ENCODE data around the gene GMDS. TPM values are rescaled to one million over a fixed set of nuclear protein-coding genes. Genes with fewer than 3 reads are reported as not detected.
A peak's percentile ranks its signal among the peaks of the same experiment; 100 is the strongest.

The GMDS gene
- total and polyA plus RNA-seq, 2 of the 13 experiments (the other 11 are each of a cell fraction or from before 2014, with no cell fraction given): 64.4 to 112 TPM

GRCh38 chr6:2225422-2226392 is 19.7 kb downstream of the GMDS start (continued):
- TF ChIP-seq, protein P1, sequence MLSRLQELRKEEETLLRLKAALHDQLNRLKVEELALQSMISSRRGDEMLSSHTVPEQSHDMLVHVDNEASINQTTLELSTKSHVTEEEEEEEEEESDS (CRISPR knock-in tag; IDR thresholded peaks at IDR 0.05; ENCODE audit: borderline replicate concordance): peak; percentile 85; the same call in 1 of the 2 replicates
- TF ChIP-seq, protein P2, sequence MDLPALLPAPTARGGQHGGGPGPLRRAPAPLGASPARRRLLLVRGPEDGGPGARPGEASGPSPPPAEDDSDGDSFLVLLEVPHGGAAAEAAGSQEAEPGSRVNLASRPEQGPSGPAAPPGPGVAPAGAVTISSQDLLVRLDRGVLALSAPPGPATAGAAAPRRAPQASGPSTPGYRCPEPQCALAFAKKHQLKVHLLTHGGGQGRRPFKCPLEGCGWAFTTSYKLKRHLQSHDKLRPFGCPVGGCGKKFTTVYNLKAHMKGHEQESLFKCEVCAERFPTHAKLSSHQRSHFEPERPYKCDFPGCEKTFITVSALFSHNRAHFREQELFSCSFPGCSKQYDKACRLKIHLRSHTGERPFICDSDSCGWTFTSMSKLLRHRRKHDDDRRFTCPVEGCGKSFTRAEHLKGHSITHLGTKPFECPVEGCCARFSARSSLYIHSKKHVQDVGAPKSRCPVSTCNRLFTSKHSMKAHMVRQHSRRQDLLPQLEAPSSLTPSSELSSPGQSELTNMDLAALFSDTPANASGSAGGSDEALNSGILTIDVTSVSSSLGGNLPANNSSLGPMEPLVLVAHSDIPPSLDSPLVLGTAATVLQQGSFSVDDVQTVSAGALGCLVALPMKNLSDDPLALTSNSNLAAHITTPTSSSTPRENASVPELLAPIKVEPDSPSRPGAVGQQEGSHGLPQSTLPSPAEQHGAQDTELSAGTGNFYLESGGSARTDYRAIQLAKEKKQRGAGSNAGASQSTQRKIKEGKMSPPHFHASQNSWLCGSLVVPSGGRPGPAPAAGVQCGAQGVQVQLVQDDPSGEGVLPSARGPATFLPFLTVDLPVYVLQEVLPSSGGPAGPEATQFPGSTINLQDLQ (CRISPR knock-in tag; IDR thresholded peaks at IDR 0.05): peak; percentile 65; the same call in 1 of the 2 replicates
- TF ChIP-seq ZNF749 (CRISPR knock-in tag; IDR thresholded peaks at IDR 0.05; ENCODE audit: borderline replicate concordance) (no peak; the same call in 1 of the 2 replicates), MIXL1 (CRISPR knock-in tag; IDR thresholded peaks at IDR 0.05) (peak; percentile 95), LBX2 (CRISPR knock-in tag; IDR thresholded peaks at IDR 0.05; ENCODE audit: borderline replicate concordance) (no peak), CCDC6 (CRISPR knock-in tag; IDR thresholded peaks at IDR 0.05) (no peak), IKZF5 (CRISPR knock-in tag; IDR thresholded peaks at IDR 0.05) (peak; percentile 95), TIGD3 (CRISPR knock-in tag; IDR thresholded peaks at IDR 0.05; ENCODE audit: borderline replicate concordance) (no peak), AKAP8 (CRISPR knock-in tag; IDR thresholded peaks at IDR 0.05) (no peak; the same call in 1 of the 2 replicates), ZMYM3 (CRISPR knock-in tag; IDR thresholded peaks at IDR 0.05) (no peak), NFKB2 (CRISPR knock-in tag; IDR thresholded peaks at IDR 0.05; ENCODE audit: borderline replicate concordance) (no peak)
- TF ChIP-seq, protein P3, sequence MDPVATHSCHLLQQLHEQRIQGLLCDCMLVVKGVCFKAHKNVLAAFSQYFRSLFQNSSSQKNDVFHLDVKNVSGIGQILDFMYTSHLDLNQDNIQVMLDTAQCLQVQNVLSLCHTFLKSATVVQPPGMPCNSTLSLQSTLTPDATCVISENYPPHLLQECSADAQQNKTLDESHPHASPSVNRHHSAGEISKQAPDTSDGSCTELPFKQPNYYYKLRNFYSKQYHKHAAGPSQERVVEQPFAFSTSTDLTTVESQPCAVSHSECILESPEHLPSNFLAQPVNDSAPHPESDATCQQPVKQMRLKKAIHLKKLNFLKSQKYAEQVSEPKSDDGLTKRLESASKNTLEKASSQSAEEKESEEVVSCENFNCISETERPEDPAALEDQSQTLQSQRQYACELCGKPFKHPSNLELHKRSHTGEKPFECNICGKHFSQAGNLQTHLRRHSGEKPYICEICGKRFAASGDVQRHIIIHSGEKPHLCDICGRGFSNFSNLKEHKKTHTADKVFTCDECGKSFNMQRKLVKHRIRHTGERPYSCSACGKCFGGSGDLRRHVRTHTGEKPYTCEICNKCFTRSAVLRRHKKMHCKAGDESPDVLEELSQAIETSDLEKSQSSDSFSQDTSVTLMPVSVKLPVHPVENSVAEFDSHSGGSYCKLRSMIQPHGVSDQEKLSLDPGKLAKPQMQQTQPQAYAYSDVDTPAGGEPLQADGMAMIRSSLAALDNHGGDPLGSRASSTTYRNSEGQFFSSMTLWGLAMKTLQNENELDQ (CRISPR knock-in tag; IDR thresholded peaks at IDR 0.05; ENCODE audit: borderline replicate concordance): no peak
- TF ChIP-seq, protein P4, sequence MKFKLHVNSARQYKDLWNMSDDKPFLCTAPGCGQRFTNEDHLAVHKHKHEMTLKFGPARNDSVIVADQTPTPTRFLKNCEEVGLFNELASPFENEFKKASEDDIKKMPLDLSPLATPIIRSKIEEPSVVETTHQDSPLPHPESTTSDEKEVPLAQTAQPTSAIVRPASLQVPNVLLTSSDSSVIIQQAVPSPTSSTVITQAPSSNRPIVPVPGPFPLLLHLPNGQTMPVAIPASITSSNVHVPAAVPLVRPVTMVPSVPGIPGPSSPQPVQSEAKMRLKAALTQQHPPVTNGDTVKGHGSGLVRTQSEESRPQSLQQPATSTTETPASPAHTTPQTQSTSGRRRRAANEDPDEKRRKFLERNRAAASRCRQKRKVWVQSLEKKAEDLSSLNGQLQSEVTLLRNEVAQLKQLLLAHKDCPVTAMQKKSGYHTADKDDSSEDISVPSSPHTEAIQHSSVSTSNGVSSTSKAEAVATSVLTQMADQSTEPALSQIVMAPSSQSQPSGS (CRISPR knock-in tag; IDR thresholded peaks at IDR 0.05): peak; percentile 92
- TF ChIP-seq, protein P5, sequence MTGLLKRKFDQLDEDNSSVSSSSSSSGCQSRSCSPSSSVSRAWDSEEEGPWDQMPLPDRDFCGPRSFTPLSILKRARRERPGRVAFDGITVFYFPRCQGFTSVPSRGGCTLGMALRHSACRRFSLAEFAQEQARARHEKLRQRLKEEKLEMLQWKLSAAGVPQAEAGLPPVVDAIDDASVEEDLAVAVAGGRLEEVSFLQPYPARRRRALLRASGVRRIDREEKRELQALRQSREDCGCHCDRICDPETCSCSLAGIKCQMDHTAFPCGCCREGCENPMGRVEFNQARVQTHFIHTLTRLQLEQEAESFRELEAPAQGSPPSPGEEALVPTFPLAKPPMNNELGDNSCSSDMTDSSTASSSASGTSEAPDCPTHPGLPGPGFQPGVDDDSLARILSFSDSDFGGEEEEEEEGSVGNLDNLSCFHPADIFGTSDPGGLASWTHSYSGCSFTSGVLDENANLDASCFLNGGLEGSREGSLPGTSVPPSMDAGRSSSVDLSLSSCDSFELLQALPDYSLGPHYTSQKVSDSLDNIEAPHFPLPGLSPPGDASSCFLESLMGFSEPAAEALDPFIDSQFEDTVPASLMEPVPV (CRISPR knock-in tag; IDR thresholded peaks at IDR 0.05): no peak; the same call in 1 of the 2 replicates
